ENCODE data around the gene DDX60. TPM values are rescaled to one million over a fixed set of nuclear protein-coding genes. Genes with fewer than 3 reads are reported as not detected.
"Not testable (repeated sequence)": the region's sequence is repeated elsewhere in the genome, so short reads cannot be mapped to it uniquely, and the experiment has no call there.

The DDX60 gene
- total RNA-seq, 1 donor from 2014 or later: 10.8 TPM

- intact Hi-C loops (cut with DNase I): no loop called here
- DNase-seq (ENCODE audit: low spot score): no peak
Observed at GRCh38 chr4:168220893-168221292, 97.7 kb downstream of the DDX60 start.

GRCh38 chr4:168218645-168219044 is 99.9 kb downstream of the DDX60 start:
- intact Hi-C loops (cut with DNase I): no loop called here
- no peak for DNase-seq (ENCODE audit: low spot score)

GRCh38 chr4:168213511-168213910 is 105.0 kb downstream of the DDX60 start:
- intact Hi-C loops (cut with DNase I); DNase-seq (ENCODE audit: low spot score): not testable (repeated sequence)

GRCh38 chr4:168212656-168213055 is 105.9 kb downstream of the DDX60 start:
- no peak for DNase-seq (ENCODE audit: low spot score)
- intact Hi-C loops (cut with DNase I): no loop called here

GRCh38 chr4:168208957-168209614 is 109.5 kb downstream of the DDX60 start:
- intact Hi-C loops (cut with DNase I): no loop called here
- DNase-seq (ENCODE audit: low spot score): no peak

GRCh38 chr4:168203233-168203911 is 115.2 kb downstream of the DDX60 start:
- intact Hi-C loops (cut with DNase I): no loop called here
- DNase-seq (ENCODE audit: low spot score): no peak

DNA sequence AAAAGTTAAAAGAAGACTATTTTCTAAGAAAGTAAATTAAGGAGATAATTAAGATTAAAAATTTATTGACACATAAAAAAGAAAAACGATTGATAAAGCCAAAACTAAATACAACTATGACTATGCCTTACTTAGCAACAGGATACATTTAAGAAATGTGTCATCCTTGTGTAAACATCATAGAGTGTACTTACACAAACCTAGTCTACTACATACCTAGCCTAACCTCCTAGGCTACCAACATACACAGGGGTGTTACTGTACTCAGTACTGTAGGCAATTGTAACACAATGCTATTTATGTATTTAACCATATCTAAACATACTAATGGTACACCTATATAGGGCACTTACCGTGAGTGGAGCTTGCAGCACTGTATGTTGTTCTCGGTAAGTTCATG is 117.9 kb downstream of the DDX60 start:
- intact Hi-C loops (cut with DNase I): no loop called here
- no peak for DNase-seq (ENCODE audit: low spot score)

DNA sequence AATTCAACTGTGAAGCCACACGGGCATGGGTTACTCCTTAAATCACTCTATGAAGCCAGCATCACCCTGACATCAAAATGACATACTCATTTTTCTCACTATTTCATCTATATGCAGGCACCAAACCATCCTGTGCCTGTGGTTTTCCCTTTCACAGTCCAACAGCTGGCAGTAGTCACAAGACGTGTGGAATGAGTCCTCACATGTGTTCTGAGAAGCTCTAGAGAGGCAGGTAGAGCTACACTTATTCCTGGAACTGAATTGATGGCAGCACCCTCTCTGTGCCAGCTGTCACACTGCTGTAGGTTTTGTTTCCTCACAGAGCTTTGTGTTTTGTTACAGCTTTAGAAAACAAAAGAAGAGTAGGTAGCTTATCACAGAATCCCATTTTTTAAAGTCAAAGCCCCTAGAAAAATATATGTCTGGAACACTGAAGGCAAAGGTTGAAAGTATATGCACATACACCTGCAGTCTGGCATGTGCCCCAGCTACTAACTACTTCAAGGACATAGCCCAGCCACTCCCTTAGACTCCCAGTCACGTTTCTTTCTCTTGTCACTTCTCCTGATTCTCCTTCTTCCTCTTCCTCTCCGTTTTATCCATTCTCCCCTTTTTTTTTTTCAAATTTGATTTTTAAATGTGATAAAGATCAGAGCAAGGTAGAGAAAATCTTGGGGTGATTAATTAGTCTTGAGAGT is 119.1 kb downstream of the DDX60 start:
- no peak for DNase-seq (ENCODE audit: low spot score)
- intact Hi-C loops (cut with DNase I): loop anchor here (10.0 kb wide), 1 partner anchor 205 kb away; no protein-coding TSS in a partner anchor

DNA sequence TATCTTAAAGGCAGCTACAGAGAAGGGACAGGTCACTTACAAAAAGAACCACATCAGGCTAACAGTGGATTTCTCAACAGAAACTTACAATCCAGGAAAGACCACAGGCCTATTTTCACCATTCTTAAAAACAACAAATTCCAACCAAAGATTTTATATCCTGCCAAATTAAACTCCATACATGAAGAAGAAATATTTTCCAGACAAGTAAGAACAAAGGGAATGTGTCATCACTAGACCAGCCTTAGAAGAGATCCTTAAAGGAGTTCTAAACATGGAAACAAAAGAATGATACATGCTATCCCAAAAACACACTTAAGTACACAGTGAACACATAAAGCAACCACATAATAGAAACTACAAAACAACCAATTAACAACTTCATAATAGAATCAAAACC is 120.6 kb downstream of the DDX60 start:
- intact Hi-C loops (cut with DNase I): loop anchor here (10.0 kb wide), 1 partner anchor 207 kb away; no protein-coding TSS in a partner anchor
- no peak for DNase-seq (ENCODE audit: low spot score)

GRCh38 chr4:168188754-168189153 is 129.8 kb downstream of the DDX60 start:
- no peak for DNase-seq (ENCODE audit: low spot score)
- intact Hi-C loops (cut with DNase I): loop anchor here (10.0 kb wide), 3 partner anchors 66 to 506 kb away; partner anchors contain the start of gene DDX60L

- no peak for DNase-seq (ENCODE audit: low spot score)
- intact Hi-C loops (cut with DNase I): loop anchor here (10.0 kb wide), 3 partner anchors 71 to 511 kb away; partner anchors contain the start of gene DDX60L
Observed at GRCh38 chr4:168183717-168184571, 134.6 kb downstream of the DDX60 start.

DNA sequence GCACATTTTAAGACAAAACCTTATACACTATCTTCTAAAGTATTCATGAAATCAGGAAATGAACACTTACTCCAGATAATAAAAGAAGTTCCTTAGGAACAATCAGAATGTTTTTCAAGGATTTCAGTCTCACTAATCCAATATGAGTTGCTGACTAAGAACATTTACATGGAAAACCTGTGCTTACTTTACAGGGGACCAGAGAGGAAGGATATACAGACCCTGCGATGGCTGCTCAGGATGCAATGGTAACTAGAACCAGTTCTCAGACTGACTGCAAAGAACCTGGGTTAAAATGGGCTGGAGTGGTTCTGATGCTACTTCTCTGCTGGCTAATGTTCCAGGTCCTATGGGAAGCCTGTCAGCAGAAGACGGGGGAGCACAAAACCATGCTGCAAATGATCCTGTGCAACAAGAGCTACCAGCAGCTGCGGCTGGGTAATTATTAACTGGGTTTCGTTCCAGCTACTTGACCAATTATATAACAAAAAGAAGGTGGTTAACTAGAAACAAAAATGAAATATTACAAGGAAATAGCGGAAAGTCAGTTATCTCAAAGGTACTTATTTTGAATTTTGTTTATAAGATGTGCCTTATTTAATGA is 140.9 kb downstream of the DDX60 start:
- intact Hi-C loops (cut with DNase I): loop anchor here (10.0 kb wide), 1 partner anchor 747 kb away; no protein-coding TSS in a partner anchor
- DNase-seq (ENCODE audit: low spot score): no peak

DNA sequence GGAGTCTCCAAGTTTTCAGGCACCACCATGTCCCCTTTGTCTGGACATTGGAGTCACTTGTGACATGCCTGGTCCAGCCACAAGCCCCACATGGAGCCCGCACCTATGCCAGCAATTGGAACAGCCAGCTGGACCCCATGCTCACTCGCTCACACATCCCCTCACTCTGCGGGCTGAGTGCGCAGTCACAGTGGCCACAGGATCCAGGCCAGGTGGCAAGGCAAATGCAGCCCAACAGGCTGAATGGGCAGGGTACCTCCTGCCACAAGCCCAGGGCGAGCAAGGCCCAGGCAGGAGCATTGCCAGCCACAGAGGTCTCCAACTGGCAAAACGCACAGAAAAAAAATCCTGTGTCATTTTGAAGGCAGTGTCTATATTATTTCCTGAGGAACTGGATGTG is 144.2 kb downstream of the DDX60 start:
- DNase-seq (ENCODE audit: low spot score): no peak
- intact Hi-C loops (cut with DNase I): loop anchor here (10.0 kb wide), 1 partner anchor 750 kb away; no protein-coding TSS in a partner anchor

GRCh38 chr4:168167714-168168284 is 150.8 kb downstream of the DDX60 start:
- intact Hi-C loops (cut with DNase I): no loop called here
- no peak for DNase-seq (ENCODE audit: low spot score)

Other genes with a start within 250 kb of the DDX60 start
- gene ANXA10, start 226.2 kb downstream of the DDX60 start, total RNA-seq: not detected
- gene DDX60L, start 161.7 kb upstream of the DDX60 start, total RNA-seq: 9.9 TPM
- 705 TPM for gene PALLD, start 178.3 kb upstream of the DDX60 start, total RNA-seq